ENCODE measurements around the gene MRPS12. TPM values are rescaled to one million over a fixed set of nuclear protein-coding genes. Genes with fewer than 3 reads are reported as not detected.

MRPS12 gene
- polyA plus RNA-seq, 2 of the 4 experiments (the other 2 are of a cell fraction), result 92.8 to 217 TPM

DNA sequence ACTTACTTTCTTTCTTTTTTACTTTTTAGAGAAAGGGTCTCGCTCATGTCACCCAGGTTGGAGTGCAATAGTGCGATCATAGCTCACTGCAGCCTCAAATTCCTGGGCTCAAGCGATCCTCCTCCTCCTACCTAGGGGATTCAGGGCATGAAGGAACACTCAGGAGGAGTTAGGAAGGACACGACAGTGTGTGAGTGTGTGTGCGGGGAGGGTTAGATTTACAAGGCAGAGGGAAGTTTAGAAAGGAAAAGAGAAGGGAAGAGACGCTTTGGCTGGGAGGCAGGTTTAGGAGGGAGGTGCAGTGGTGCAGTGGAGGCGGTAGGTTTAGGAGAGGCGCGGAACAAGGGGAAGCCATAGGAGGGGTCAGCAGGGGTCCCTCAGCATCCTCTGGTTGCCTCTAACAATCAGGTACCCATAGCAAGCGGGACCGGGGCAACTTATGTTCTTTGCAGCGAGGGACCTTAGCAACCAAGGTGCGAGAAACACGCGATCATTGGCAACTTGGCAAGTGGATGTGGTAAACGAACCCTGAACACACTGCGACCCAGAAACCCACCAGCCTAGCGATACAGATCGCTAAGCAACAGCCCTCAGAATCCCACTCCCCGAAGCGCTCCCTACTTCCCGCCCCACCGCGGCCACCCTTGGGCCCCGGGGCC is 31.8 kb upstream of the MRPS12 start:
- Histone ChIP-seq H3K4me2 (peak overlapping the region; percentile 76), H3K9me3 (peaks cover 5% of the 10 kb centered on the region), H3K4me3 (peak overlapping the region; percentile 56), H3K4me1 (peaks cover 13% of the 10 kb centered on the region; the same call in 2 of the 3 replicates), H3K27ac (peak overlapping the region; percentile 64 to 77)
- TF ChIP-seq POLR2A (IDR thresholded peaks at IDR 0.05; ENCODE audit: low read length), result no peak
- peak; percentile 44; the same call in 1 of the 2 replicates for TF ChIP-seq TP53 (CRISPR knock-in tag; IDR thresholded peaks at IDR 0.05)
- TF ChIP-seq MAZ (IDR thresholded peaks at IDR 0.05; ENCODE audit: borderline replicate concordance, low read depth, low read length), result no peak
- 0 out of 2 replicates have a peak, but pooled peaks have one; percentile 33 for TF ChIP-seq HOXA7 (CRISPR knock-in tag; IDR thresholded peaks at IDR 0.05)
- TF ChIP-seq PHF8 (IDR thresholded peaks at IDR 0.05; ENCODE audit: borderline replicate concordance, low read depth), result peak; percentile 74
- peak; percentile 59; the same call in 1 of the 2 replicates for TF ChIP-seq HOXB5 (CRISPR knock-in tag; IDR thresholded peaks at IDR 0.05)
- no peak for TF ChIP-seq EHMT2 (IDR thresholded peaks at IDR 0.05; ENCODE audit: low read depth)
- TF ChIP-seq, protein P1, sequence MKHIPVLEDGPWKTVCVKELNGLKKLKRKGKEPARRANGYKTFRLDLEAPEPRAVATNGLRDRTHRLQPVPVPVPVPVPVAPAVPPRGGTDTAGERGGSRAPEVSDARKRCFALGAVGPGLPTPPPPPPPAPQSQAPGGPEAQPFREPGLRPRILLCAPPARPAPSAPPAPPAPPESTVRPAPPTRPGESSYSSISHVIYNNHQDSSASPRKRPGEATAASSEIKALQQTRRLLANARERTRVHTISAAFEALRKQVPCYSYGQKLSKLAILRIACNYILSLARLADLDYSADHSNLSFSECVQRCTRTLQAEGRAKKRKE (CRISPR knock-in tag; IDR thresholded peaks at IDR 0.05; ENCODE audit: low read depth), result no peak
- no peak for TF ChIP-seq HEYL (CRISPR knock-in tag; IDR thresholded peaks at IDR 0.05)
- FAIRE-seq (no peak), DNase-seq (ENCODE audit: low read depth in 1 of 2, low spot score in 1 of 2) (peak in 1 of 2 experiments; percentile 54), ATAC-seq (peak in 1 of 2 experiments; percentile 2; a peak in 1 of 6 replicates)
- ChIA-PET POLR2A (no interaction called here), CTCF (interaction anchor here (0.7 to 4.7 kb wide), 3 partner anchors 12 to 30 kb away, joined by 3 to 43 read pairs (median 4); no protein-coding TSS in a partner anchor)
- 47% methylated on average over 25 of the region's 25 CpGs for WGBS (ENCODE audit: missing lambda C conversion rate)

DNA sequence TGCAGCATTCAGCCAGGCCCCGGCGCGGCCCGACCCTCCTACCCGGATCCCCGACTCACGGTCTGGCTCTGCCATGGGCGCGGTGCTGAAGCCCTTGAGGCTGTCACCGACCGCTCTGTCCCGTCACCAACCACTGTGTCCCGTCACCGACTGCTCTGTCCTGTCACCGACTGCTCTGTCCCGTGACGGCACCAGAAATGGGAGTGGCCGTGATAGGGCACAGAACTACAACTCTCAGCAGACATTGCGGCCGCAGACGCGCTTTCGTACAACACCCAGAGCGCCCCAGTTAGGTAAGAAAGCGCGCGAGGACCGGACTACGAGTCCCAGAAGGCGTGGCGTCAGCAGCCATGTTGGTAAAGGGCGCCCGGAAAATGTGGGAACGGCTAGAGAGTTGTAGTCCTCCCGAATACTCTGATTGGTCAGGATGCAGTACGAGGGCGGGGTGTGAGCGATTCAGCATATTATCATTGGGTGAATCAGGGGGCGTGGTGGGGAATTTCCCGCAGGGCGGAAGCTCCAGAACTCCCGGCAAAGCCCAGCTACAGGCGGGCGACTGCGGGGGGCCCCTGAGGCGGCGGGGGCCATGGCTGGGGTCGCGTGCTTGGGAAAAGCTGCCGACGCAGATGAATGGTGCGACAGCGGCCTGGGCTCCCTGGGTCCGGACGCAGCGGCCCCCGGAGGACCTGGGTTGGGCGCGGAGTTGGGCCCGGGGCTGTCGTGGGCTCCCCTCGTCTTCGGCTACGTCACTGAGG is 31.1 kb upstream of the MRPS12 start, which contains the start of the genes NFKBIB and SIRT2:
Gene NFKBIB, plus strand, starts transcription at position 523 of the 755 bp plus-strand sequence. Its CDS starts 64 bp downstream, at position 587.
Gene SIRT2, minus strand, starts transcription at position 172 of the 755 bp plus-strand sequence. Its CDS starts 97 bp downstream, at position 75.
- Histone ChIP-seq H3K4me3 (peak within 1 kb of the TSS; percentile 56), H3K4me1 (peaks cover 16% of the 10 kb centered on the region), H3K9me3 (peaks cover 5% of the 10 kb centered on the region), H3K27ac (peak within 1 kb of the TSS; percentile 76 to 85), H3K4me2 (peak within 1 kb of the TSS; percentile 76)
- CTCF ChIA-PET, result interaction anchor here (0.7 to 4.4 kb wide), 20 partner anchors 9 to 603 kb away, joined by 3 to 45 read pairs (median 4); partner anchors contain the start of genes CCER2, MRPS12 and SARS2
- ATAC-seq (peak; percentile 92 to 97), DNase-seq (ENCODE audit: low read depth in 1 of 2, low spot score in 1 of 2) (peak; percentile 100), FAIRE-seq (peak; percentile 100)
- 4% methylated on average over 60 of the region's 64 CpGs for WGBS (ENCODE audit: missing lambda C conversion rate)
- POLR2A ChIA-PET, result interaction anchor here (0.6 to 2.4 kb wide), 18 partner anchors 12 to 536 kb away, joined by 3 to 30 read pairs (median 3); partner anchors contain the start of genes ACTN4, CCER2, EIF3K and HNRNPL
- TF ChIP-seq RFX5 (IDR thresholded peaks at IDR 0.05) (peak; percentile 84), EHMT2 (IDR thresholded peaks at IDR 0.05; ENCODE audit: low read depth) (no peak), NFE2L2 (conservative IDR thresholded peaks at IDR 0.05; ENCODE audit: low read length) (no peak), CHD2 (IDR thresholded peaks at IDR 0.05; ENCODE audit: low read length, partially characterized antibody) (peak; percentile 31), HOXB5 (CRISPR knock-in tag; IDR thresholded peaks at IDR 0.05) (peak; percentile 90), NR3C1 (IDR thresholded peaks at IDR 0.05) (no peak), RAD21 (conservative IDR thresholded peaks at IDR 0.05 in 1 of 2, IDR thresholded peaks at IDR 0.05 in 1 of 2) (no peak), RARB (CRISPR knock-in tag; IDR thresholded peaks at IDR 0.05) (no peak), ZSCAN20 (CRISPR knock-in tag; IDR thresholded peaks at IDR 0.05) (no peak), HDAC2 (IDR thresholded peaks at IDR 0.05) (no peak), MAFK (IDR thresholded peaks at IDR 0.05; ENCODE audit: partially characterized antibody) (peak; percentile 96), RCOR1 (IDR thresholded peaks at IDR 0.05; ENCODE audit: low read depth, low read length) (no peak), POLR2AphosphoS2 (conservative IDR thresholded peaks at IDR 0.05; ENCODE audit: low read length) (no peak), PHF8 (IDR thresholded peaks at IDR 0.05; ENCODE audit: borderline replicate concordance, low read depth) (peak; percentile 96), CBX2 (IDR thresholded peaks at IDR 0.05; ENCODE audit: borderline replicate concordance, low read depth) (no peak), KDM1A (IDR thresholded peaks at IDR 0.05; ENCODE audit: low read depth) (no peak), ZNF302 (CRISPR knock-in tag; IDR thresholded peaks at IDR 0.05) (no peak), HEYL (CRISPR knock-in tag; IDR thresholded peaks at IDR 0.05) (no peak), FOSB (CRISPR knock-in tag; IDR thresholded peaks at IDR 0.05) (no peak)
- TF ChIP-seq, protein P2, sequence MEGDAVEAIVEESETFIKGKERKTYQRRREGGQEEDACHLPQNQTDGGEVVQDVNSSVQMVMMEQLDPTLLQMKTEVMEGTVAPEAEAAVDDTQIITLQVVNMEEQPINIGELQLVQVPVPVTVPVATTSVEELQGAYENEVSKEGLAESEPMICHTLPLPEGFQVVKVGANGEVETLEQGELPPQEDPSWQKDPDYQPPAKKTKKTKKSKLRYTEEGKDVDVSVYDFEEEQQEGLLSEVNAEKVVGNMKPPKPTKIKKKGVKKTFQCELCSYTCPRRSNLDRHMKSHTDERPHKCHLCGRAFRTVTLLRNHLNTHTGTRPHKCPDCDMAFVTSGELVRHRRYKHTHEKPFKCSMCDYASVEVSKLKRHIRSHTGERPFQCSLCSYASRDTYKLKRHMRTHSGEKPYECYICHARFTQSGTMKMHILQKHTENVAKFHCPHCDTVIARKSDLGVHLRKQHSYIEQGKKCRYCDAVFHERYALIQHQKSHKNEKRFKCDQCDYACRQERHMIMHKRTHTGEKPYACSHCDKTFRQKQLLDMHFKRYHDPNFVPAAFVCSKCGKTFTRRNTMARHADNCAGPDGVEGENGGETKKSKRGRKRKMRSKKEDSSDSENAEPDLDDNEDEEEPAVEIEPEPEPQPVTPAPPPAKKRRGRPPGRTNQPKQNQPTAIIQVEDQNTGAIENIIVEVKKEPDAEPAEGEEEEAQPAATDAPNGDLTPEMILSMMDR (IDR thresholded peaks at IDR 0.05), result no peak
- TF ChIP-seq, protein P3, sequence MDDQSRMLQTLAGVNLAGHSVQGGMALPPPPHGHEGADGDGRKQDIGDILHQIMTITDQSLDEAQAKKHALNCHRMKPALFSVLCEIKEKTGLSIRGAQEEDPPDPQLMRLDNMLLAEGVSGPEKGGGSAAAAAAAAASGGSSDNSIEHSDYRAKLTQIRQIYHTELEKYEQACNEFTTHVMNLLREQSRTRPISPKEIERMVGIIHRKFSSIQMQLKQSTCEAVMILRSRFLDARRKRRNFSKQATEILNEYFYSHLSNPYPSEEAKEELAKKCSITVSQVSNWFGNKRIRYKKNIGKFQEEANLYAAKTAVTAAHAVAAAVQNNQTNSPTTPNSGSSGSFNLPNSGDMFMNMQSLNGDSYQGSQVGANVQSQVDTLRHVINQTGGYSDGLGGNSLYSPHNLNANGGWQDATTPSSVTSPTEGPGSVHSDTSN (IDR thresholded peaks at IDR 0.05), result peak; percentile 56; the same call in 1 of the 2 replicates
- TF ChIP-seq, protein P4, sequence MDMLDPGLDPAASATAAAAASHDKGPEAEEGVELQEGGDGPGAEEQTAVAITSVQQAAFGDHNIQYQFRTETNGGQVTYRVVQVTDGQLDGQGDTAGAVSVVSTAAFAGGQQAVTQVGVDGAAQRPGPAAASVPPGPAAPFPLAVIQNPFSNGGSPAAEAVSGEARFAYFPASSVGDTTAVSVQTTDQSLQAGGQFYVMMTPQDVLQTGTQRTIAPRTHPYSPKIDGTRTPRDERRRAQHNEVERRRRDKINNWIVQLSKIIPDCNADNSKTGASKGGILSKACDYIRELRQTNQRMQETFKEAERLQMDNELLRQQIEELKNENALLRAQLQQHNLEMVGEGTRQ (IDR thresholded peaks at IDR 0.05), result peak; percentile 86
- TF ChIP-seq, protein P5, sequence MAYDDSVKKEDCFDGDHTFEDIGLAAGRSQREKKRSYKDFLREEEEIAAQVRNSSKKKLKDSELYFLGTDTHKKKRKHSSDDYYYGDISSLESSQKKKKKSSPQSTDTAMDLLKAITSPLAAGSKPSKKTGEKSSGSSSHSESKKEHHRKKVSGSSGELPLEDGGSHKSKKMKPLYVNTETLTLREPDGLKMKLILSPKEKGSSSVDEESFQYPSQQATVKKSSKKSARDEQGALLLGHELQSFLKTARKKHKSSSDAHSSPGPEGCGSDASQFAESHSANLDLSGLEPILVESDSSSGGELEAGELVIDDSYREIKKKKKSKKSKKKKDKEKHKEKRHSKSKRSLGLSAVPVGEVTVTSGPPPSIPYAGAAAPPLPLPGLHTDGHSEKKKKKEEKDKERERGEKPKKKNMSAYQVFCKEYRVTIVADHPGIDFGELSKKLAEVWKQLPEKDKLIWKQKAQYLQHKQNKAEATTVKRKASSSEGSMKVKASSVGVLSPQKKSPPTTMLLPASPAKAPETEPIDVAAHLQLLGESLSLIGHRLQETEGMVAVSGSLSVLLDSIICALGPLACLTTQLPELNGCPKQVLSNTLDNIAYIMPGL (CRISPR knock-in tag; IDR thresholded peaks at IDR 0.05; ENCODE audit: borderline replicate concordance), result peak; percentile 26; the same call in 1 of the 2 replicates
